SK-N-SH (cell line): ENCODE results near the gene COL4A3. TPM values are rescaled to one million over a fixed set of nuclear protein-coding genes. Genes with fewer than 3 reads are reported as not detected.

Experiments used
- CTCF ChIA-PET: fragments of 300-600, 350-600 bp; formaldehyde crosslinking; extraction: SDS; loops from one replicate; lab custom pipeline; 2021; lab: Yijun Ruan, JAX
- POLR2A ChIA-PET: fragments of 350-600 bp; sonication (Branson Sonifier 250); formaldehyde crosslinking; extraction: SDS; loops from one replicate; lab custom pipeline; 2020; ENCODE audit warnings: antibody characterized with exemption, inconsistent platforms; lab: Yijun Ruan, JAX
- DNase-seq: peaks from one replicate; pipeline ENCODE4 v3.0.0; 2012
- H2AFZ ChIP-seq: fragments of 200-600 bp; sonication (generic); 2 replicates; pipeline ENCODE4 v1.8.1; 2016; ENCODE audit warnings: antibody characterized with exemption, mild to moderate bottlenecking, low read depth
- H3F3A ChIP-seq: fragments of 200-600 bp; sonication (generic); replicated peaks from 2 replicates; pipeline ENCODE3; 2016; ENCODE audit warnings: antibody characterized with exemption, mild to moderate bottlenecking; ENCODE audit not compliant: insufficient read depth
- H3K27ac ChIP-seq, 2 experiments: fragments of 200-500 bp in 1 of 2; fragments of 200-600 bp in 1 of 2; sonication (Bioruptor generic) in 1 of 2; sonication (generic), shearing (Covaris generic) in 1 of 2; 2 replicates each; pipeline versions ENCODE4 v1.5.1 to v1.6.1; 2014 to 2016; ENCODE audit warnings: low read depth in 2 of 2, inconsistent platforms in 1 of 2, low read length in 1 of 2, mild to moderate bottlenecking in 1 of 2, mixed read lengths in 1 of 2
- H3K27me3 ChIP-seq: fragments of 200-600 bp; sonication (generic), shearing (Covaris generic); 2 replicates; pipeline ENCODE4 v1.6.1; 2016; ENCODE audit warnings: mixed run types; ENCODE audit not compliant: insufficient read depth
- H3K36me3 ChIP-seq, 2 experiments: fragments of 200-500 bp in 1 of 2; fragments of 200-600 bp in 1 of 2; sonication (Bioruptor generic) in 1 of 2; sonication (generic) in 1 of 2; replicated peaks in 1 of 2; 2 replicates each; pipeline versions ENCODE3 to v1.5.1; 2014 to 2016; ENCODE audit warnings: low read length in 1 of 2, mild to moderate bottlenecking in 1 of 2; ENCODE audit not compliant: insufficient read depth in 2 of 2, control insufficient read depth in 1 of 2
- H3K4me1 ChIP-seq, 2 experiments: fragments of 200-500 bp in 1 of 2; fragments of 200-600 bp in 1 of 2; sonication (Bioruptor generic) in 1 of 2; sonication (generic), shearing (Covaris generic) in 1 of 2; 2 replicates each; pipeline versions ENCODE4 v1.5.1 to v1.6.1; 2014 to 2016; ENCODE audit warnings: low read depth in 1 of 2, low read length in 1 of 2, mixed run types in 1 of 2; ENCODE audit not compliant: insufficient read depth in 2 of 2, control insufficient read depth in 1 of 2
- H3K4me2 ChIP-seq: fragments of 200-600 bp; sonication (generic), shearing (Covaris generic); 2 replicates; pipeline ENCODE4 v1.6.1; 2017; ENCODE audit warnings: mixed run types
- H3K4me3 ChIP-seq, 2 experiments: fragments of 200-500 bp in 1 of 2; fragments of 200-600 bp in 1 of 2; sonication (Bioruptor generic) in 1 of 2; sonication (generic), shearing (Covaris generic) in 1 of 2; 2 replicates each; pipeline versions ENCODE4 v1.5.1 to v1.8.1; 2014 to 2016; ENCODE audit warnings: low read depth in 2 of 2, inconsistent platforms in 1 of 2, low read length in 1 of 2, mild to moderate bottlenecking in 1 of 2, mixed read lengths in 1 of 2, moderate library complexity in 1 of 2
- H3K79me2 ChIP-seq: fragments of 200-600 bp; sonication (generic); 2 replicates; pipeline ENCODE4 v1.8.1; 2017; ENCODE audit warnings: mild to moderate bottlenecking; ENCODE audit not compliant: insufficient read depth
- H3K9ac ChIP-seq: fragments of 200-600 bp; sonication (generic); 2 replicates; pipeline ENCODE4 v1.6.1; 2017; ENCODE audit warnings: mixed run types
- H3K9me2 ChIP-seq: fragments of 200-600 bp; sonication (generic); 2 replicates; pipeline ENCODE4 v1.6.1; 2017; ENCODE audit warnings: mixed run types
- H3K9me3 ChIP-seq: fragments of 200-600 bp; sonication (generic); 2 replicates; pipeline ENCODE4 v1.6.1; 2017; ENCODE audit warnings: mixed run types, mild to moderate bottlenecking, moderate library complexity
- H4K20me1 ChIP-seq: fragments of 200-600 bp; sonication (generic); 2 replicates; pipeline ENCODE4 v1.6.1; 2017; ENCODE audit warnings: mild to moderate bottlenecking, mixed run types; ENCODE audit not compliant: insufficient read depth
- CTCF ChIP-seq: fragments of 200-600 bp; sonication (generic); IDR thresholded peaks from 2 replicates; pipeline ENCODE4 v1.6.1; 2017; ENCODE audit warnings: antibody characterized with exemption, mild to moderate bottlenecking, moderate library complexity
- PBX3 ChIP-seq: IDR thresholded peaks from 2 replicates; pipeline ENCODE4; 2012
- RAD21 ChIP-seq: IDR thresholded peaks from 2 replicates; pipeline ENCODE4 v1.6.1; 2012; ENCODE audit warnings: mild to moderate bottlenecking, low read length
- WGBS: methylation state at CpG from one replicate; pipeline ENCODE4 v1.1.6; 2017; ENCODE audit warnings: low lambda C conversion rate; 5-methylcytosine and 5-hydroxymethylcytosine counted together
- polyA plus RNA-seq, 3 experiments: library from polyadenylated mRNA; depleted of rRNA; stranded (reverse); fragments of >200 nt; gene quantifications; 2 replicates each; pipeline ENCODE4 v1.2.3, GENCODE V29; 2012

The COL4A3 gene
- polyA plus RNA-seq, 1 of the 3 experiments (the other 2 are of a cell fraction): not detected

- POLR2A ChIA-PET: no interaction called here
- no peak overlapping the region for H3K9ac ChIP-seq
- H3K27me3 ChIP-seq: no peaks in the 10 kb centered on the region
Observed at GRCh38 chr2:227363756-227364155, 199.3 kb downstream of the COL4A3 start.

More at GRCh38 chr2:227363756-227364155, 199.3 kb downstream of the COL4A3 start:
- Histone ChIP-seq H3K4me3 (no peak overlapping the region), H3F3A (peaks cover 21% of the 10 kb centered on the region), H2AFZ (no peak overlapping the region), H3K9me2 (no peaks in the 10 kb centered on the region), H3K9me3 (no peaks in the 10 kb centered on the region), H3K27ac (no peak overlapping the region), H3K4me2 (no peak overlapping the region), H4K20me1 (no peaks in the 10 kb centered on the region), H3K4me1 (peaks cover 11 to 15% of the 10 kb centered on the region in 2 experiments; a peak in 3 of 4 replicates), H3K79me2 (no peaks in the 10 kb centered on the region)
- DNase-seq: no peak
- 97% methylated on average over 6 of the region's 6 CpGs for WGBS
- CTCF ChIA-PET: no interaction called here
- TF ChIP-seq CTCF: peak; percentile 48
- TF ChIP-seq RAD21: peak; percentile 21; the same call in 1 of the 2 replicates
- TF ChIP-seq PBX3: no peak
- TF ChIP-seq, all 33 proteins: peak for 2
- peaks cover 9 to 27% of the 10 kb centered on the region in 2 experiments for H3K36me3 ChIP-seq

Other genes starting within 250 kb of the COL4A3 start
- gene COL4A4, start 419 bp upstream of the COL4A3 start, polyA plus RNA-seq (2012; rRNA removed): not detected in 2 replicates
- 51.0 and 51.5 TPM in 2 replicates for gene MFF, start 160.6 kb downstream of the COL4A3 start, polyA plus RNA-seq (2012; rRNA removed)
- gene TM4SF20, start 214.7 kb downstream of the COL4A3 start, polyA plus RNA-seq (2012; rRNA removed): 0.03 and 0.13 TPM in 2 replicates
- not detected in 2 replicates for gene SCYGR1, start 223.3 kb downstream of the COL4A3 start, polyA plus RNA-seq (2012; rRNA removed)